ENCODE results near the gene ZNF791.
"Not testable (repeated sequence)": the region's sequence is repeated elsewhere in the genome, so short reads cannot be mapped to it uniquely, and the experiment has no call there.

Gene ZNF791

GRCh38 chr19:12636631-12637030, 25.9 kb downstream of the ZNF791 start:
- no peak for DNase-seq

- DNase-seq, result no peak
Observed at GRCh38 chr19:12638611-12639182, 28.0 kb downstream of the ZNF791 start.

- DNase-seq, result peak; percentile 64
Observed at GRCh38 chr19:12639901-12640613, 29.3 kb downstream of the ZNF791 start.

GRCh38 chr19:12641456-12641855, 30.7 kb downstream of the ZNF791 start:
- DNase-seq, result no peak

GRCh38 chr19:12642506-12642905, 31.8 kb downstream of the ZNF791 start:
- no peak for DNase-seq

GRCh38 chr19:12643716-12644115, 33.0 kb downstream of the ZNF791 start:
- DNase-seq, result not testable (repeated sequence)

- DNase-seq, result no peak
Observed at GRCh38 chr19:12646551-12646950, 35.8 kb downstream of the ZNF791 start.

- no peak for DNase-seq
Observed at GRCh38 chr19:12647047-12647446, 36.3 kb downstream of the ZNF791 start.

GRCh38 chr19:12647490-12648071, 36.9 kb downstream of the ZNF791 start:
- peak; percentile 26 for DNase-seq

GRCh38 chr19:12648088-12648487, 37.4 kb downstream of the ZNF791 start:
- no peak for DNase-seq

GRCh38 chr19:12649941-12650340, 39.2 kb downstream of the ZNF791 start:
- DNase-seq, result no peak

- DNase-seq, result no peak
Observed at GRCh38 chr19:12652219-12652618, 41.5 kb downstream of the ZNF791 start.

GRCh38 chr19:12655546-12655945, 44.8 kb downstream of the ZNF791 start:
- DNase-seq, result no peak

- DNase-seq, result no peak
Observed at GRCh38 chr19:12656899-12657571, 46.3 kb downstream of the ZNF791 start.

- no peak for DNase-seq
Observed at GRCh38 chr19:12657966-12658365, 47.2 kb downstream of the ZNF791 start.

- no peak for DNase-seq
Observed at GRCh38 chr19:12660980-12661379, 50.3 kb downstream of the ZNF791 start.

GRCh38 chr19:12664406-12665280, 53.9 kb downstream of the ZNF791 start:
- no peak for DNase-seq

GRCh38 chr19:12665281-12665573, 54.5 kb downstream of the ZNF791 start:
- DNase-seq, result no peak

GRCh38 chr19:12665671-12666264, 55.0 kb downstream of the ZNF791 start:
- DNase-seq, result no peak

- DNase-seq, result peak; percentile 80
Observed at GRCh38 chr19:12666265-12667048, 55.7 kb downstream of the ZNF791 start, which contains the start of the genes MAN2B1 and WDR83. MAN2B1 (minus strand) TSS chr19:12666742; CDS start chr19:12666701, 41 bp downstream. WDR83 (plus strand) TSS chr19:12666807; CDS start chr19:12669791, 2,984 bp downstream.

- no peak for DNase-seq
Observed at GRCh38 chr19:12667731-12668302, 57.1 kb downstream of the ZNF791 start.
